NCI-H446 treated with DMSO at 0.1 percent for 48 hours (cell line): ENCODE measurements around the gene MICAL2.
"Not testable (repeated sequence)": the region's sequence is repeated elsewhere in the genome, so short reads cannot be mapped to it uniquely, and the experiment has no call there.

ENCODE experiments used
- DNase-seq: peaks from one replicate; lab custom pipeline; 2025; lab: John Stamatoyannopoulos, UW

The MICAL2 gene

GRCh38 chr11:12134236-12134585, 23.8 kb downstream of the MICAL2 start:
- DNase-seq = no peak

DNA sequence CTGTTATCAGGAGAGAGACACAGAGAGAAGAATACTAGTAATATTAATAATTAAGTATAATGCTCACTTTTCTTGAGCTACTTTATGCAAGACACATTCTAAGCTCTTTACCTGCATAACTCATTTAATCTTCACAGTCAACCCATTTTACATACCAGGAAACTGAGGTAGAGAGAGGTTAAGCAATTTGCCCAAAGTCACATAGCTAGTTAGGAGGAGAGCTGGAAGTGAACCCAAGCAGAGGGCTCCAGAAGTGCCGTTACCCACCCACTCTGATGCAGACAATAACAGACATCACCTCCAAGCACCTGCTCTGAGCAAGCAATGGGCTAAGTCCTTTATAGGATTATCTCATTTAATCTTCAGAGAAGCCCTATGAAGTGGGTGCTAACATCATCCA, 24.8 kb downstream of the MICAL2 start:
- DNase-seq = no peak

- DNase-seq = no peak
These were observed 26.8 kb downstream of the MICAL2 start for GRCh38 chr11:12137005-12137690.

GRCh38 chr11:12137938-12138731, 27.7 kb downstream of the MICAL2 start:
- DNase-seq = no peak

- DNase-seq = no peak
These were observed 28.9 kb downstream of the MICAL2 start for GRCh38 chr11:12139144-12139881.

DNA sequence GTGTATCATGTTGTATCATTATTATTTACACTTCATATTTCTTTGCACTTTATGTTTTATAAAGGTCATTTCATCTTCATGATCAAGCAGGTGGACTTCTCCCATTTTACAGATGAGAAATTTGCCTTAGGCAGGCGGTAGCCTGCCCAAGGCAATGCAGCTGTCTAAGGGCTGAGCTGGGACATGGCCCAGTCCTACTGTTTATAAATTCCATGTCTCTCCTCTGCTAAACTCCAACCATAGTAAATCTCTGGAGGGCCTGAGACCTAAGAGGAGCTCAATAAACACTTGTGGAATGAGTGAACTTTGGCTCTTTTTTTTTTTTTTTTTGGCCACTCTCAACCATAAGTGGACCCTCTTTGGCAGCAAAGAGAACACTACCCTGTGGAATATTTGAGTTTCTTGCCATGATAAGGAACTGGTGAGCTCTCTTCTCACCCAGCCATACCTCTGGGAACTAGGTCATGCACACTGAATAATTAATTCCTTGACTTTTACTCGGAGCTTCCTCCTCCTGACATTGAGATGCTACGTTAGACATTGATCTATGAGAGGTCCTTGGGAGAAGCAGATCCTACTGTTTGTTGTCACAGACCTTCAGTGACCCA, 29.9 kb downstream of the MICAL2 start:
- DNase-seq = no peak

GRCh38 chr11:12141283-12141682, 30.9 kb downstream of the MICAL2 start:
- DNase-seq = no peak

DNA sequence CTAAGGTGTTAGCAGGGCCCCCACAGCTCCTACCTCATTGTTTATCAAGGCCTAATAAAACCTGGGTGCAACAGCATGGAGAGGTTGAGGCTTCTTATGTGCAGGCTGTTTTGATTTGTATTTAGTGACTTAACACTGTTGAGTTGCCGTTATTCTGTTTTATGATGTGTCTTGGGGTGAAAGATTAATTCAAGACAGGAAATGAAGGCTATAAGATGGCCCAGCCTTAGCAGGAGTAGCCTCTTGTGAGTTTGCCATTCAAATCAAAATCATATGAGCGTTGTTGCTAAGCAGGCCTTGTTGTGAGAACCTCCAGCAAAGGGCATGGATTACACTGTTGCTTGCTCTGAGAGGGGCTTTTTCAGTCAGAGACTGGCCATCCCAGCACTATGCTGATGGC, 31.8 kb downstream of the MICAL2 start:
- no peak for DNase-seq

DNA sequence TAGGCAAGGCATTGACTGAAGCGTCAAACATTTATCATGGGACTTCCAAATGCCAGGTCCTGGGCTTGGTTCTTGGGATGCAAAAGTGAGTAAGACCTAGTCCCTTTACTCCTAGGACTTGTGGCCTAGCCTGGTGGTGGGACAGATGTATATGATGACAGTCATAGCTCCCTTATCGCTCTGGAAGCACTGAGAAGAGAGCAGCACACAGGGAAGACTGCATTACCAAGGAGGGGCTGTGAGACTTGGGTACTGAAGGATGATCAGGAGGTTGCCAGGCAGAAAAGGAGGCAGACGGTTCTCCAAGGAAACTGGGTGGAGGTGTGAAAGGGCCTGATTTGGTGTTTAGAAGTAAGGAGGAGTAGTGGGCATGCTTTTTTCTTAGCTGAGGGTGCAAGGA, 32.5 kb downstream of the MICAL2 start:
- DNase-seq = no peak

DNA sequence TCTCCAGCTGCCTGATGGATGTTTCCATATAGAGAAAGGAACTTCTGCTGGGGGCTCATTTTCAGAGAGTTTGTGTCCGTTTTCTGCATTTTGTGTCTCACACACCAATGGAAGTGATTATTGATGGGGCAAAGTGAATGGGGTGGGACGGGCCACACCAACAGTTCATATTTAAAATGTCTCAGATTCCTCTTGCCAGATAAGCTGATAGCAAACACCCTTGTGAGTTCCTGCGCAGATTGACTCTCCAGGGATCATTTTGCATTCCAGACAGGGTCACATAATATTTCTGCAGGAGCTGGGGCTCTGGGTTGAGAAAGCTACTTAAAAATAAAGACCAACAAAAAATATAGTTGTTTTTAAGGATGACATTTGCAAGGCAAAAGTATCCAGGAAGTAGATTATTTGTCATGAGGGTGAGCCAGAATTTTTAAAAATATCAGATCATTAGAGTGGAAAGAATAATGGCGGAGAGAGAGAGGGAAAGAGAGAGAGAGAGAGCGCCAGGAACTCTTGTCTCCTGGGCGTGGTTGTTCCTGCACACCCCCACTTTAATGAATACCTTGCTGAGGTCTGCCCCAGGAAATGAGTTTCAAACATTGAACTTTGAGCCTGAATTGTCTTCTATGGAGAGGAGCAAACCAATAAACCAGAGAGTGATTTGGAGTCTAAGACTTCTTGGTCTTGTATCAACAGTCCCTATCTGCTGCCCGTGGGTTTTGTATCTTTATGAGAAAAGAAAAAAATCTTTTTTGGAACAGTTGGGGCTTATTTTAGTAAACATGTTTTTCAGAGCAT, 33.3 kb downstream of the MICAL2 start:
- DNase-seq = no peak

DNA sequence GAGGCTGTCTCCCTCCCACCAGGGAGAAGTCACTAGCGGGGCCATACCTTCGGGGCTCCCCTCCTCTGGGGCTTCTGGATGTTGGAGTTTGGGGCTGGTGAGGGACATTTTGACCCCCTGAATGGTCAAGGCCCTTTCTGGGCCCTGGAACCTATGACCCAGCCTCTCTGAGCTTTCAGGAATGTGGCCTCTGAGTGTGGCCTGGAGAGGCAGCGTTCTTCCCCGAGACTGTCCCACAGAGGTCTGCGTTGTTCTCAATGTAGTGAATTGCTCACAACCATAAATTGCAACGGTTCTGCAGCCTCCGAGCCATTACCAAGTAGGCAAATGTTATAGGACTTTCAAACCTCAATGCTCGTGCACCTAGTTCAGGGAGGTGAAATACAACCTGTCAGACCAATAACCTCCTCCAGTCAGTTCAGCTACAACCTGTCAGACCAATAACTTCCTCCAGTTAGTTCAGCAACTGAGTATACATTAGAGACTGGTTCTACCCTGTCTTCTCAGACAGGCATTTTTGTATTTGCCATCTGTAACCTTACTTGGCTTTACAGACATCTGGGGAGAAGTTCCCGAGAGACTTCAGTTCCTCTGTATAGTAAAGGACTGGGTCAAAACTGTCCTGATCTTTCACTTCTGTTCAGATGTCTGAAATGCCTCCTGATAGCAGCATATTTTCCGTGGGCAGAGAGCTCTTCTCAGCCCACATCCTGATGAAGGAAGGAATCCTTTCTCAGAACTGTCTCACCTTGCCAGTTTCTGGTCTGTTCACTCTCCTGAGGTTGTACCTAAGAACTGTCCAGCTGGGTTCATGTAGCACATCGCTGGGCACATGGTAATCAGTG, 34.2 kb downstream of the MICAL2 start:
- no peak for DNase-seq

DNA sequence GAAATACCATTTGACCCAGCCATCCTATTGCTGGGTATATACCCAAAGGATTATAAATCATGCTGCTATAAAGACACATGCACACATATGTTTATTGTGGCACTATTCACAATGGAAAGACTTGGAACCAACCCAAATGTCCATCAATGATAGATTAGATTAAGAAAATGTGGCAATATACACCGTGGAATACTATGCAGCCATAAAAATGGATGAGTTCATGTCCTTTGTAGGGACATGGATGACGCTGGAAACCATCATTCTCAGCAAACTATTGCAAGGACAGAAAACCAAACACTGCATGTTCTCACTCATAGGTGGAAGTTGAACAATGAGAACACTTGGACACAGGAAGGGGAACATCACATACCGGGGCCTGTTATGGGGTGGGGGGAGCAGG, 36.3 kb downstream of the MICAL2 start:
- not testable (repeated sequence) for DNase-seq

DNA sequence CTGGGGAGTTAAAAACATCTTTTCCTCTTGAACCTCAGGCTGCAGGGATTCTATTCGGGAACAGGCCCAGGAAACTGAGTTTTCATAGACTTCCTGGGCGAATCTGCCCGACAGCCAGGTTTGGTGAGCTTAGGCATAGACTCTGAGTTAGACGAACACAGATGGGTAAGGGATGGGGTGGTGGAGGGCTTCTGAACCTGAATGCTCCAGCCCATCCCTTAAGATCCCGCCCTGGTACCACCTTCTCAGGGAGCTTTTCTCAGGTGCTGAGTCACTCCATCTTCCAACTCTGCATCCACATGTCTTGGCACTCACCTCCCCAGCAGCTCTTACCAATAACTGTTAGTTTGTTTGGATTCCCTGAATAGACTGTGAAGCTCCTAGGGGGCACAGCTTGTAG, 37.4 kb downstream of the MICAL2 start:
- no peak for DNase-seq

- no peak for DNase-seq
These were observed 38.1 kb downstream of the MICAL2 start for GRCh38 chr11:12148466-12148865.

DNA sequence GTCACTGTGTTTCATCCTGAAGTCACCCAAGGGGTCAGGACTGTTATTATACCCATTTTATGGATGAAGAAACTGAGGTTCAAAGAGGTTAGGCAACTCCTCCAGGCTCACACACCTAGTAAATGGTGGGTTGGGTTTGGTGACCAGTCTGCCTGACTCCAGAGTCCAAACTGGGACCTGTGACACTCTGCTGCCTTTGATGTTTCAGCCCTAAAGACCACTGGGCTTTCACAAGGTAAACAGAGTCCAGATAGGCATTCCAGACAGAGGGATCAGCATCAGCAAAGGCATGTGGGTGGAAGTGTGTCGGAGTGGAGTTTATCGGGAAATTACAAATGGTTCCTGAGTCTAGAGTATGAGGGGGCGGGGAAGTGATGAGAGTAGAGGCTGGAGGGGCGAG, 38.5 kb downstream of the MICAL2 start:
- DNase-seq = no peak

DNA sequence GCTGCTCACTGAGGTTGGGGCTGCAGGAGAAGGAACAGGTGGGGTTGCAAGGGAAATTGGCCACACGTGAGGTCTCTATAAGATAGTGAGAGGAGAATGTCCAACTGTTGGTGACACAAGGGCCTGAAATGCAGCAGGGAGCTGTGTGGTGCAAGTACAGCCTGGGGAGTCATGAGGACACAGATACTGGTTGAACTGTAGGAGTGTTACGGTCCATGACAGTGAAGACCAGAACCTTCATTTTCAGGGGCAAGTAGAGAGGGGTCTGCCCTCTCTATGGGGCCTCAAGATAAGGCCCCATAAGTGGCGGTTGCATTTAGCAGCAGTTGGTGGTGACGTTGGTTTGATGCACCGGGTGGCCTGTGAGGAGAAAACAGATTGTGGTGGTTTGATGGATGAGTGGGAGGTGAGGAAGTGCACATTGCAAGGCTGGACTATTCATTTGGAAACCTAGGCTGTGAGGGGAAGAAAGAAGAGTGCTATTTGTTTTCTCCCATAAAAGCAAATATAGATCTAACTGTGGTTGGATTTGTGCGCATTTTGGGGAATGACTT, 39.4 kb downstream of the MICAL2 start:
- no peak for DNase-seq

GRCh38 chr11:12150831-12151382, 40.5 kb downstream of the MICAL2 start:
- DNase-seq = no peak

DNA sequence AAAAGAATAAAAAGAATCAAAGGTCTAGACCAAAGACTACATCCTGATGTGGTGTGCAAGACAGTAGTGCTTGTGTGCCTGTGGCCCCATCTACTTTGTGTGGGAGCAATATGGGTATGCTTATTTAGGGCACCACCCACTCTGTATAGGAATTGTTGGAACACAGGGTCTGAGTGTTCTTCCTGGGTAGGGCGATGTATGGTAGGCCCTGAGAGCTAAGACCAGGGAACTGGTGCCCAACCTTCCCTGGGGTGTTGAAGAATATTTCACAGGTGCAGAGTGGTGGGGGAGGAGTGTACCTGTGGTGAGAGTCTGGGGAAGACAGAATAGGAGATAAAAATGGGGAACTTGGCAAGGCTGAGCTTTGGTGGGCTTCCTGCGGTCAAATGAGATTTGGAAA, 41.9 kb downstream of the MICAL2 start:
- DNase-seq = no peak

- no peak for DNase-seq
These were observed 44.7 kb downstream of the MICAL2 start for GRCh38 chr11:12154871-12155668.
